ACHN (cell line): Measurements from ENCODE around the gene ITGA6.

Experiments
- DNase-seq: peaks from one replicate; pipeline ENCODE4 v3.0.0-alpha.2; 2015
- in situ Hi-C: cut with HindIII; loops from 2 replicates; pipeline ENCODE4 v1.10.0; 2017; ENCODE audit warnings: low sequenced_read_pairs, low pct_ligation_motif_present, low pct_unique_long_range_greater_than_20kb

The ITGA6 gene

DNA sequence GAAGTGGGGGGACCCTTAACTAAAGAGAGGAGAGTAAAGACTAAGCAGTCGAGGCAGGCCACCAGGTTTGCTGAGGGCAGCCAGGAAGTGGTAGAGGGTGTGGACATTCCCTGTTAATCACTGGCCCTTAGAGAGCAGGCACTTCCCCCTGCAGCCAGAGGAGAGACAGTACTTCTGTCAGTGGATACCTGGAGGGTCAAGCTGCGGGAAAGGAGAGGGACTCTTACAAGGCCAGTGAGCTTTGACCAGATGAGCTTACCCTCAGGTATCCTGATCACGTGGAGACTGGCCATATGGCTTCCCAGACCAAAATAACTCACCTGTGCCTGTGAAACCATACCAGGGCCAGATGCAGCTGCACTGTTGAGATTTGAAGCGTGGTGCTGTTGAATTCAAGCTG, 28.6 kb downstream of the ITGA6 start:
- peak; percentile 39 for DNase-seq
- in situ Hi-C loops, result no loop called here

DNA sequence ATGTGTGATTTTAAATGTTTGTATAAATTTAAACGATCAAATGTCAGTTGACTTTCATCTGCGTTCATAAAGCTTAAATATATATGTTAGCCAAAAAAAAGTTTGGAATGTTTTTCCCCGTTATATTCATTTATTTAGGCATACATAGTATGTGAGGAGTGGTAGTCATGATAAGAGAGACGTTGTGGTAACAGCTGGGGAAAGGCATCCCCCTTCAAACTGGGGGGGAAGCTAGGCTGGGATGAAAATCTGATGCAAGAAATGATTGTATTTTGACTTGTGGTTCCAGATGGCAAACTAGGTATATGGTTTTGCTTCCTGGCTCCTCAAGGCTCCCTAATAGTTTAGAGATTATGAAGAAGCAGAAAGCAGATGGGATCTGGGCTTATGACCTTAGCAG, 30.1 kb downstream of the ITGA6 start:
- in situ Hi-C loops, result no loop called here
- no peak for DNase-seq

GRCh38 chr2:172458561-172459124, 31.3 kb downstream of the ITGA6 start:
- in situ Hi-C loops, result no loop called here
- DNase-seq, result no peak

GRCh38 chr2:172460780-172461201, 33.4 kb downstream of the ITGA6 start:
- DNase-seq, result no peak
- in situ Hi-C loops, result no loop called here

DNA sequence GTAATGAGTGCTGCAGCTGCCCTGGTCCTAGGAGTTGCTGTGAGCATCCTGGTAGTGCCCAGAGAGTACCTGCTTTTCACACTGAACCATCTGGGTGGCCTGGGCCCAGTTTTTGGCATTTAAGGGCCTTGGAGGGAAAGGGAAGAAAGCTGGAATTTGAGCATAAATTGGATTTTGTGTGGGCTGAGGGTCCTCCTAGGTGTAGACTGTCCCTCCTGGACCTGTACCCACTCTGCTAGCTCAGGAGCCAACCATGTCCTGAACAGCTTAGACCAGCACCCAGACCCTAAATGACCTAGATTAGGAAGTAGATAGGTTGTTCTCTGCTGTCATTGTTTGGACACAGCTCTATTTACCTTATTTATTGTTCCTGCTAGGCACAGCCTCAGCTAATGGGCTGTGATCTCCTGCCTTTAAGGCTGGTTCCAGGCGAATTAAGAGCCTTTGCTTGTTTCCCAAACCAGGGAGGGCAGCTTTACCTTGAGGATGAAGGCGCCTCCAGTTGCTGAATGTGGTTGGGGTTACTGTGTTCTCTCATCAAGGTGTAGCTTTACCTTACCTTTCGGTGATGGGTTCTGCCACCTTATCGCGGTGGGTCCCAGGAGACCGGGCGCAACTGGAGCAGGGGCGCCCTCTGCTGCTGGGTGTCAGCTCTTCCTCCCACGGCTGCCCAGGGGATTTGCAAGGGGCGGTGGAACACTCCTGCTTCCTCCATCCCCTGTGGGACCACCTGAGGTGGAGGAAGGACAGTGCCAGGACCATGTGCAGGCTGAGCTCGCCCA, 34.4 kb downstream of the ITGA6 start:
- in situ Hi-C loops, result no loop called here

GRCh38 chr2:172462373-172462848, 35.0 kb downstream of the ITGA6 start:
- in situ Hi-C loops, result no loop called here
- DNase-seq, result no peak

More for the DNA sequence above, 34.4 kb downstream of the ITGA6 start:
- DNase-seq, result peak; percentile 64

GRCh38 chr2:172462849-172463381, 35.5 kb downstream of the ITGA6 start:
- in situ Hi-C loops, result no loop called here
- DNase-seq, result no peak

DNA sequence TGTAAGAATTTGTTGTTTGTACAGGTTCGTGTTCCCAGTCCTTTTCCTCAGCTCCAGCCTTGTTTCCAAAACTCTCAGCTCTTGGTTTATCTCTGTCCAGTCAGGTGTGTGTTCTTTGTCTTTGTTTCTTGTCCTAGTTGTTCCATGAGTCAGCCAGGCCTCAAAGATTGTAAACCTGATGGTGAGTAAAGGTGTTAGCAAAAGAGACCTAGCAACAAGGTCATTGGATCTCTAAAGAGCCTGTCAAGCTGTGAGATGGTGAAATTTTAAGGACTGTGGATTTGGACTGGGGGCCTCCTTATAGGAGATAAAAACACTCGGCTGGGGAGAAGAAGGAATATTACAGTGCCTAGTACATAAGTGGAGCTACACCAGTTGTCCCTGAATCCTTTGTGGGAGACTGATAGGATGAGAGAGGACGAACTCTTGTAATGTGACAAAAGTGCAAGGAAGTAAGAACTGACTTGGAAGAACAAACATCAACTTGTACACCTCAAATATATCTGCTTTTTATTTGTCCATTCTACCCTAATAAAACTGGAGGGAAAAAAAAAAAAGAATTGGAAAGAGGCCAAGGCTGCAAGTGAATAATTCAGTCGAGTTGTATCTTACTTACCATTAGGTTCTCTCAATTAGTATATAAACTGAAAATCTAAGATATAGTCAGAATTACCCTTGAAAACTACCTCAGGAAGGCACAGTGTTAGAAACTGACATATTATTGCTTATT, 37.2 kb downstream of the ITGA6 start:
- in situ Hi-C loops, result no loop called here
- DNase-seq, result no peak

DNA sequence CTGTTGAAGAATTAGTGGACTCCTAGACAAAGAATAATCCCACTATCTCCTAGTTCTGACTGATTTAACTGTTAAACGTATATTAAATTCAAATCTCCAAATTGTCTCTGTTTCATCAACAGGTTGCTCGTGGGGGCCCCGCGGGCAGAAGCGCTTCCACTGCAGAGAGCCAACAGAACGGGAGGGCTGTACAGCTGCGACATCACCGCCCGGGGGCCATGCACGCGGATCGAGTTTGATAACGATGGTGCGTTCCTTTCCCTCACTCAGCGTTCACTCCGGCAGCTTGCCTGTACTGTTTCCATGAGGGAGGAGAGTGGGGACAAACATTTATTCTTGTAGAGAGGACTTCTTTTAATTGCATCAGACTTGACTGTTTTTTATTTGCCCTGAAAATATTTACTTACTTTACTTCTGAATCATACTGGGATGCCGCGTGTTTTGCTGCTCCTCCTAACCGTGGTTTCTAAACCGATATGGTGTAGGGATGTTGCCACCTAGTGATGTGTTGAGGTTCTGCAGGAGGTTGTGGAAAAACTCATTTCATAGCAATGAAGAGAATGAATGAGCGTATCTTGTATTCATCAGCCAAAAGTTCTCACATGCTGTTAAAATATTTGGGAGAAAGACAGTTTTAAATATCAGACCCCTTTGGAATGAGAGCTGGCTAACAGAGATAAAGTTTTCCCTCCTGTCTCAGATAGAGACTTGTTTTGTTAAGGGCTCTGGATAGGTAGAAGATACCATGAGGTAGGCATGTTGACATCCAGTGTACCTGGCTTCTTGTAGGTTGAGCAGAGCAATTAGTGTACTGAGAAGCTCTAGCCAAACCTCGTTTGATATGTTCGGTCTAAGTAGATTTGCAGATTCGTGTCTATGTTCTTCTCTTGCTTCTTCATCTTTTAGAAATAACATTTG, 38.3 kb downstream of the ITGA6 start:
- peak; percentile 78 for DNase-seq
- in situ Hi-C loops, result no loop called here

GRCh38 chr2:172467382-172467781, 40.0 kb downstream of the ITGA6 start:
- in situ Hi-C loops, result no loop called here

DNA sequence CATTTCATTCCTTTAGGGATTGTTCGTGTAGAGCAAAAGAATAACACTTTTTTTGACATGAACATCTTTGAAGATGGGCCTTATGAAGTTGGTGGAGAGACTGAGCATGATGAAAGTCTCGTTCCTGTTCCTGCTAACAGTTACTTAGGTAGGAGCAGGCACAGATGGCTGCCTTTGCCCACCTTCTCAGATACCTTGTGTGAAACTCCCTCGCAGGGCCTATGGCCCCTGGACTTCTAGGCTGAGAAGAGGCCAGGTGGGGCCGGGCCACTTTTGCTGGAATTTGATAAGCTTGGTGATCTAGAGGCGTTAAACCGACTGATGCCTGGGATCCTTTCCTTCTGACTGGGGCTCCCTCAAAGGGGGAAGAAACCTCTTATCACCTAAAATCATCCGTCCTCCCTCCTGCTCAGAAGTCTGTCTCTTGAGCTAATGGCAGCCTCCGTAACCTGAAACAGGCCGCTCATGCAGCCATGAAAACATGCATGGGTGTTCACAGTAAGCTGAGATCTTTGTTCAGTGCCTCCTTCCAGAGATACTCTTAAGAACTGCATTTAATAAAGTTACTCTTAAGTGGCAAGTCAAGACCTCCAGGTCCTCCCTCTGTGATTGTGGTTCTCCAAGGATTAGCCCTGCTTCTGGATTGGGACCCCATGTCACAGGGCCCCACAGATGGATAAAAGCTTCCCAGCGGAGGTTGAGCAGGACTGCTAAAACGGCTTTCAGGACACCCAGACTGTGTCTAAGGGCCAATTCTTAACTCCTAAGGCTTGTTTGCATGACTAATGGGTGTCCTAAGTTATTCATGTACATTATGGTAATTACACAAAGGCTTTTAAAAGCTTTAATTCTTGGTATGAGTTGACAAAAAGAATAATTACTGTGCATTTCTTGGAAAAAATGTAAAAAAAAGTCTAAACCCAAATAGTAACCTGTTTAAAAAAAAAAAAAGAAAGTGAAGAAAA, 43.9 kb downstream of the ITGA6 start:
- no peak for DNase-seq
- in situ Hi-C loops, result no loop called here

More at GRCh38 chr2:172467382-172467781, 40.0 kb downstream of the ITGA6 start:
- peak; percentile 10 for DNase-seq

DNA sequence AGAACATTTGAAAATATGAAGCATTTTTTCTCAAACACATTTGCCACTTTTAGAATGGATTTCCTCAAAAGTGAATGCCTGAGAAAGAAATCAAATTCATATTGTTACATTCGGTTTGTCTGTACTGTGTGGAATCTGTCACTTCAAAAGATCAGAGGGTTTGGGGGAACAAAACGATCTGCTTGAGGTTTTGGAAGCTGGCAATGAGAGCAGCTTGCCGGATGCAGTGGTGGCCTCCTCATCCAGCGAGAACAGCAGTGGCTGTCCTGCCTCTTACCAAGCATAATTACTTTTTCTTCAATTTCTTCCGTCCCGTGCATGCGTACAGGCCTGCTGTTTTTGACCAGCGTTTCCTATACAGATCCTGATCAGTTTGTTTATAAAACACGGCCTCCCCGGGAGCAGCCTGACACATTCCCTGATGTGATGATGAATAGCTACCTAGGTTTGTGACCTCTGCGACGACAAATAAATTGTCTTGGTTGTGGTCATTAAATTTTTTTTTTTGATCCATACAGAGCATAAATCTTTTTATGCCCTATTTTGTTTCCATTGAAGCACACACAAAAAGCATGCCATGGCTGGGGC, 45.2 kb downstream of the ITGA6 start:
- no peak for DNase-seq
- in situ Hi-C loops, result no loop called here

GRCh38 chr2:172473167-172473566, 45.8 kb downstream of the ITGA6 start:
- DNase-seq, result no peak
- in situ Hi-C loops, result no loop called here

GRCh38 chr2:172478353-172478752, 51.0 kb downstream of the ITGA6 start:
- DNase-seq, result no peak
- in situ Hi-C loops, result no loop called here

DNA sequence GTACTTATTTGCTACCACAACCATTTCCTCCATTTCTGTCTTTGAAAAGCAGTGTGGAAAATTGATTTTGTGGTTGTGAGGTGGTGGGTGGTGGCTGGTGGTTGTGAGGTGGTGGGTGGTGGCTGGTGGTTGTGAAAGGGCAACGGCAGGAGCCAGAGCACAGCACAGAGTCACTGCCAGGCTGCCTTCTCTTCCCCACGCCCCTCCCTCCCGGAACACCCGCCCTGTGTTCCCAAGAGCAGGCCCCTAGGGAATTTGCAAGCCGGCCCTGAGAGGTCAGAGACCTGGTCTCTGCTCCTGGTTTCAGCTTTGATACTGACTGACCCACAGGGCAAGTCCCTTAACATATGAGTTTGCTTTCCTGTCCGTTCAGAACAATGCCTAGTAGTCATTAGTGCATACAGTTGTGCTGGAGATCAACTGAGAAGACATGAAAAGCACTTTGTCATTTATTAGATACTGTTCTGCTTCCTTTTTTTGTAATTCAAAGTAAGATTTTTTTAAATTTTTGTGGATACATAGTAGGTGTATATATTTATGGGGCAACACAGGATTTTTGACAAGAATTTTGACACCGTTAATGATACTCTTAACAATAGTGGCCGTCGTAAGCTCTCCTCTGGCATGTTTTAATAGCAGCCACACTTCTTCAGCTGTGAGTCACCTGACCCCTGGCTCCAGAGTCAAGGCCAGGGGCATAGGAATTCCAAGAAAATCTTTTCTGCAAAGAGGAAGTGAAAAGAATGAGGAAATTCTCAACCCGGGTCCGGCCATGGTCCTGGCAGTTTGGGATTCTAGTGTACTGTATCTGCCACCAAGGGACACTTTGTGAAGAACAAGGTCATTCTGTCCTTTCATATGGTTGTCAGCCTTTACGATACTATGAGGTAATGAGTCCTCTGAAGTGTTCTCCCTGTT, 53.2 kb downstream of the ITGA6 start:
- DNase-seq, result peak; percentile 54
- in situ Hi-C loops, result no loop called here
